ENCODE measurements around the gene DCUN1D5.

GRCh38 chr11:103035216-103035615 is 56.7 kb downstream of the DCUN1D5 start:
- TF ChIP-seq CTCF (IDR thresholded peaks at IDR 0.05; ENCODE audit: low read depth, low read length) (no peak), MYC (IDR thresholded peaks at IDR 0.05; ENCODE audit: low read depth, low read length) (no peak)

Data from NB4 (cell line).